Measurements from ENCODE around the gene FXYD5. TPM values are rescaled to one million over a fixed set of nuclear protein-coding genes. Genes with fewer than 3 reads are reported as not detected.
A peak's percentile ranks its signal among the peaks of the same experiment; 100 is the strongest.

Gene FXYD5
- total RNA-seq, 2 experiments from 2014 or later = 587 to 615 TPM

- H3K9me3 Mint-ChIP-seq = no peaks in the 10 kb centered on the region
- ChIA-PET POLR2A (interaction anchor here (1.1 to 3.4 kb wide), 10 partner anchors 9 to 96 kb away, joined by 3 to 21 read pairs (median 6); partner anchors contain the start of gene FXYD5), CTCF (no interaction called here)
- peaks cover 63% of the 10 kb centered on the region for H3K4me1 Mint-ChIP-seq (ENCODE audit: low read depth)
- H3K4me3 Mint-ChIP-seq = peak overlapping the region; percentile 27
- no peaks in the 10 kb centered on the region for H3K27me3 Mint-ChIP-seq
- peak; percentile 32 for ATAC-seq (ENCODE audit: poor library complexity)
- peaks cover 57% of the 10 kb centered on the region for H3K36me3 ChIP-seq (ENCODE audit: insufficient read depth, low read length)
- peak in 2 of 14 experiments; percentile 24 to 36 for DNase-seq
- H3K27ac Mint-ChIP-seq = peak overlapping the region; percentile 85
- peaks cover 71% of the 10 kb centered on the region for H3K4me1 ChIP-seq (ENCODE audit: insufficient read depth, low read length)
- H3K27ac ChIP-seq (ENCODE audit: low read depth in 1 of 2, low read length in 2 of 2) = no peak overlapping the region
- H3K36me3 Mint-ChIP-seq (ENCODE audit: low read depth) = peaks cover 70% of the 10 kb centered on the region
- no peak for TF ChIP-seq CTCF (IDR thresholded peaks at IDR 0.05)
- intact Hi-C loops (cut with DNase I, micrococcal nuclease) = no loop called here
- peaks cover under 1 to 1% of the 10 kb centered on the region in 2 experiments for H3K9me3 ChIP-seq (ENCODE audit: control insufficient read depth in 1 of 2, insufficient read depth in 1 of 2, low read length in 2 of 2)
- H3K4me3 ChIP-seq (ENCODE audit: low read length) = no peak overlapping the region
- no peaks in the 10 kb centered on the region for H3K27me3 ChIP-seq (ENCODE audit: control insufficient read depth in 1 of 2, insufficient read depth in 2 of 2, low read length in 2 of 2)
Observed at GRCh38 chr19:35171730-35172129, 17.2 kb downstream of the FXYD5 start.

GRCh38 chr19:35174226-35174625, 19.7 kb downstream of the FXYD5 start:
- Mint-ChIP-seq H3K4me1 (ENCODE audit: low read depth) (peaks cover 59% of the 10 kb centered on the region), H3K4me3 (no peak overlapping the region), H3K36me3 (ENCODE audit: low read depth) (peaks cover 45% of the 10 kb centered on the region), H3K9me3 (no peaks in the 10 kb centered on the region), H3K27ac (peak overlapping the region; percentile 85), H3K27me3 (no peaks in the 10 kb centered on the region)
- Histone ChIP-seq H3K36me3 (ENCODE audit: insufficient read depth, low read length) (peaks cover 37% of the 10 kb centered on the region), H3K27me3 (ENCODE audit: control insufficient read depth in 1 of 2, insufficient read depth in 2 of 2, low read length in 2 of 2) (no peaks in the 10 kb centered on the region), H3K27ac (ENCODE audit: low read depth in 1 of 2, low read length in 2 of 2) (no peak overlapping the region), H3K4me3 (ENCODE audit: low read length) (no peak overlapping the region), H3K4me1 (ENCODE audit: insufficient read depth, low read length) (peaks cover 57% of the 10 kb centered on the region), H3K9me3 (ENCODE audit: control insufficient read depth in 1 of 2, insufficient read depth in 1 of 2, low read length in 2 of 2) (no peaks in the 10 kb centered on the region)
- no peak for DNase-seq
- intact Hi-C loops (cut with DNase I, micrococcal nuclease) = no loop called here
- TF ChIP-seq CTCF (IDR thresholded peaks at IDR 0.05) = no peak
- no peak for ATAC-seq (ENCODE audit: poor library complexity)
- POLR2A ChIA-PET = interaction anchor here (0.7 to 3.4 kb wide), 4 partner anchors 20 to 71 kb away, joined by 3 to 21 read pairs (median 3); partner anchors contain the start of gene FXYD5
- CTCF ChIA-PET = interaction anchor here (0.9 kb wide), 1 partner anchor 20 kb away, joined by 3 read pairs; the partner anchor contains the start of gene FXYD5

- intact Hi-C loops (cut with DNase I, micrococcal nuclease) = no loop called here
- Histone ChIP-seq H3K36me3 (ENCODE audit: insufficient read depth, low read length) (peaks cover 18% of the 10 kb centered on the region), H3K27ac (ENCODE audit: low read depth in 1 of 2, low read length in 2 of 2) (no peak overlapping the region), H3K4me1 (ENCODE audit: insufficient read depth, low read length) (peaks cover 56% of the 10 kb centered on the region), H3K27me3 (ENCODE audit: control insufficient read depth in 1 of 2, insufficient read depth in 2 of 2, low read length in 2 of 2) (no peaks in the 10 kb centered on the region), H3K9me3 (ENCODE audit: control insufficient read depth in 1 of 2, insufficient read depth in 1 of 2, low read length in 2 of 2) (no peaks in the 10 kb centered on the region), H3K4me3 (ENCODE audit: low read length) (no peak overlapping the region)
- H3K4me1 Mint-ChIP-seq (ENCODE audit: low read depth) = peaks cover 65% of the 10 kb centered on the region
- ATAC-seq (ENCODE audit: poor library complexity) (no peak), DNase-seq (no peak)
- POLR2A ChIA-PET = no interaction called here
- CTCF ChIA-PET = interaction anchor here (0.9 kb wide), 1 partner anchor 27 kb away, joined by 3 read pairs; no protein-coding TSS in a partner anchor
- H3K27ac Mint-ChIP-seq = peak overlapping the region; percentile 42
- no peak for TF ChIP-seq CTCF (IDR thresholded peaks at IDR 0.05)
- H3K9me3 Mint-ChIP-seq = no peaks in the 10 kb centered on the region
- H3K4me3 Mint-ChIP-seq = no peak overlapping the region
- peaks cover 25% of the 10 kb centered on the region for H3K36me3 Mint-ChIP-seq (ENCODE audit: low read depth)
- no peaks in the 10 kb centered on the region for H3K27me3 Mint-ChIP-seq
Observed at GRCh38 chr19:35176181-35176570, 21.6 kb downstream of the FXYD5 start.

All from CD4-positive, alpha-beta T cell (primary cell).